Tibial nerve (tissue), 4 donors: ENCODE results near the gene OGDHL. TPM values are rescaled to one million over a fixed set of nuclear protein-coding genes. Genes with fewer than 3 reads are reported as not detected.

ENCODE experiments used
- DNase-seq, 2 donors: peaks; one replicate each; pipeline ENCODE4 v3.0.0-alpha.2; 2019; ENCODE audit warnings: low spot score in 2 of 2
- H3K27ac ChIP-seq, 4 donors: fragments of 200-600 bp; sonication (generic) in 3 of 4; one replicate each; pipeline ENCODE4 v1.5.1; 2017 to 2019; ENCODE audit warnings: mild to moderate bottlenecking in 1 of 4
- H3K27me3 ChIP-seq, 2 donors: fragments of 200-600 bp; sonication (generic) in 1 of 2; one replicate each; pipeline versions ENCODE4 v1.5.1 to v1.6.0; 2017 to 2019
- H3K36me3 ChIP-seq, 3 donors: fragments of 200-600 bp; sonication (generic); one replicate each; pipeline ENCODE4 v1.5.1; 2018 to 2019
- H3K4me1 ChIP-seq, 4 donors: fragments of 200-600 bp; sonication (generic) in 3 of 4; one replicate each; pipeline ENCODE4 v1.5.1; 2017 to 2019
- H3K4me3 ChIP-seq, 4 donors: fragments of 200-600 bp; sonication (generic) in 3 of 4; one replicate each; pipeline ENCODE4 v1.5.1; 2017 to 2019; ENCODE audit warnings: mild to moderate bottlenecking in 1 of 4, moderate library complexity in 1 of 4
- H3K9me3 ChIP-seq, 4 donors: fragments of 200-600 bp; sonication (generic) in 3 of 4; one replicate each; pipeline ENCODE4 v1.5.1; 2017 to 2019
- EP300 ChIP-seq, 2 donors: sonication (generic); formaldehyde crosslinking; IDR thresholded peaks; one replicate each; pipeline ENCODE4 v1.6.1; 2017; ENCODE audit warnings: antibody characterized with exemption in 2 of 2, mild to moderate bottlenecking in 1 of 2
- POLR2A ChIP-seq, 2 donors: fragments of 450-650 bp; IDR thresholded peaks; one replicate each; pipeline ENCODE4 v1.6.1; 2017; ENCODE audit warnings: antibody characterized with exemption in 2 of 2, mild to moderate bottlenecking in 2 of 2, moderate library complexity in 2 of 2
- WGBS, 2 donors: methylation state at CpG; one replicate each; pipeline ENCODE4 v1.1.5; 2018; 5-methylcytosine and 5-hydroxymethylcytosine counted together
- total RNA-seq, 4 donors: library from RNA; depleted of rRNA; stranded (reverse); fragments of >200 nt; gene quantifications; one replicate each; pipeline ENCODE4 v1.1.0, GENCODE V29; 2016
- TF ChIP-seq, protein P1 (sequence below), 5 experiments: fragments of 200-600 bp in 3 of 5; fragments of 450-650 bp in 2 of 5; sonication (generic) in 3 of 5; IDR thresholded peaks; one replicate each; pipeline ENCODE4 v1.5.1; 2016 to 2019; ENCODE audit warnings: antibody characterized with exemption in 5 of 5, mild to moderate bottlenecking in 3 of 5, moderate library complexity in 2 of 5

Gene OGDHL
- total RNA-seq, 4 donors from 2014 or later, result not detected

DNA sequence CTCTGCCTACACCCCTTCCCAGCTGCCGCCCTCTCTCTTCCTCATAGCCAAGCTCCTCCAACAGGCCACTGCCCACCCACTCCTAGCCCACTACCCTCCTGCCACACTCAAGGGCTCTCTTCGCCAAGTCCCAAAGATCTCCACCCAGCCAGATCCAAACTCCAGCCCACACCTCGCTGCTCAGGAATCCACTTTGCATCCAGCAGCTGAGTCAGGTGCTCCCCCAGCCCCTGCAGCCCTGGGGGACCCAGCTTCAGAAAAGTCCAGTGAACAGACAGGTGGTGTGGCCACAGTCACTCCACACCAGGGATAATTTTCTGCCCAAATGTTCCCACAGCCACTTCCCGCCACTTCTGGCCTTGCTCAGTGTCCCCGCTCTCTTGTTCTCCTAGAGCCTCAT, 10.9 kb downstream of the OGDHL start:
- Histone ChIP-seq H3K9me3 (no peaks in the 10 kb centered on the region), H3K4me3 (no peak overlapping the region), H3K36me3 (no peaks in the 10 kb centered on the region), H3K27ac (no peak overlapping the region), H3K4me1 (no peaks in the 10 kb centered on the region), H3K27me3 (no peaks in the 10 kb centered on the region)
- WGBS, 2 donors, result 85 to 89% methylated on average over 5 of the region's 5 CpGs
- no peak for TF ChIP-seq EP300 (IDR thresholded peaks at IDR 0.05)
- no peak for TF ChIP-seq POLR2A (IDR thresholded peaks at IDR 0.05)
- TF ChIP-seq, protein P1, sequence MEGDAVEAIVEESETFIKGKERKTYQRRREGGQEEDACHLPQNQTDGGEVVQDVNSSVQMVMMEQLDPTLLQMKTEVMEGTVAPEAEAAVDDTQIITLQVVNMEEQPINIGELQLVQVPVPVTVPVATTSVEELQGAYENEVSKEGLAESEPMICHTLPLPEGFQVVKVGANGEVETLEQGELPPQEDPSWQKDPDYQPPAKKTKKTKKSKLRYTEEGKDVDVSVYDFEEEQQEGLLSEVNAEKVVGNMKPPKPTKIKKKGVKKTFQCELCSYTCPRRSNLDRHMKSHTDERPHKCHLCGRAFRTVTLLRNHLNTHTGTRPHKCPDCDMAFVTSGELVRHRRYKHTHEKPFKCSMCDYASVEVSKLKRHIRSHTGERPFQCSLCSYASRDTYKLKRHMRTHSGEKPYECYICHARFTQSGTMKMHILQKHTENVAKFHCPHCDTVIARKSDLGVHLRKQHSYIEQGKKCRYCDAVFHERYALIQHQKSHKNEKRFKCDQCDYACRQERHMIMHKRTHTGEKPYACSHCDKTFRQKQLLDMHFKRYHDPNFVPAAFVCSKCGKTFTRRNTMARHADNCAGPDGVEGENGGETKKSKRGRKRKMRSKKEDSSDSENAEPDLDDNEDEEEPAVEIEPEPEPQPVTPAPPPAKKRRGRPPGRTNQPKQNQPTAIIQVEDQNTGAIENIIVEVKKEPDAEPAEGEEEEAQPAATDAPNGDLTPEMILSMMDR (IDR thresholded peaks at IDR 0.05), result no peak
- DNase-seq, result no peak

DNA sequence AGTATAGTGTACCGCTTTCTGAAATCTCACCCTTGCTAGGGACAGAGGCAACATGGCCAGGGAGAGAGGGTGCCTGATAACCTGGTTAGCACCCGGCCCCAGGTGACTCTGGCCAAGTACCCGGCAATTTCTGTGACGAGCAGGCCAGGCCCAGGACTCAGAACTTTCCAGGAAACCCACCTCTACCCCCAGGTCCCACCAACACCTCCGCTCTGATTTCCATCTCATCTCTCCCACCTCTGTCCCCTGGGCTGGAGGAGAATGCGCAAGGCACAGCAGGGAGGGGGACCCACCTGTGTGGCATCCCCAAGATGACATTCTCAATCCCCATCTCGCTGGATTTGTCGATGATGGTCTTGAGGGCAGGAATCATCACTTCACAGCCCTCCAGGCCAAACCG, 11.6 kb downstream of the OGDHL start:
- H3K27ac ChIP-seq, result no peak overlapping the region
- no peaks in the 10 kb centered on the region for H3K36me3 ChIP-seq
- H3K27me3 ChIP-seq, result no peaks in the 10 kb centered on the region
- no peaks in the 10 kb centered on the region for H3K4me1 ChIP-seq
- no peaks in the 10 kb centered on the region for H3K9me3 ChIP-seq
- H3K4me3 ChIP-seq, result no peak overlapping the region
- DNase-seq, result no peak
- WGBS, 2 donors, result 88 to 91% methylated on average over 8 to 9 of the region's 9 CpGs
- TF ChIP-seq, protein P1 (IDR thresholded peaks at IDR 0.05), result no peak
- no peak for TF ChIP-seq POLR2A (IDR thresholded peaks at IDR 0.05)
- no peak for TF ChIP-seq EP300 (IDR thresholded peaks at IDR 0.05)

DNA sequence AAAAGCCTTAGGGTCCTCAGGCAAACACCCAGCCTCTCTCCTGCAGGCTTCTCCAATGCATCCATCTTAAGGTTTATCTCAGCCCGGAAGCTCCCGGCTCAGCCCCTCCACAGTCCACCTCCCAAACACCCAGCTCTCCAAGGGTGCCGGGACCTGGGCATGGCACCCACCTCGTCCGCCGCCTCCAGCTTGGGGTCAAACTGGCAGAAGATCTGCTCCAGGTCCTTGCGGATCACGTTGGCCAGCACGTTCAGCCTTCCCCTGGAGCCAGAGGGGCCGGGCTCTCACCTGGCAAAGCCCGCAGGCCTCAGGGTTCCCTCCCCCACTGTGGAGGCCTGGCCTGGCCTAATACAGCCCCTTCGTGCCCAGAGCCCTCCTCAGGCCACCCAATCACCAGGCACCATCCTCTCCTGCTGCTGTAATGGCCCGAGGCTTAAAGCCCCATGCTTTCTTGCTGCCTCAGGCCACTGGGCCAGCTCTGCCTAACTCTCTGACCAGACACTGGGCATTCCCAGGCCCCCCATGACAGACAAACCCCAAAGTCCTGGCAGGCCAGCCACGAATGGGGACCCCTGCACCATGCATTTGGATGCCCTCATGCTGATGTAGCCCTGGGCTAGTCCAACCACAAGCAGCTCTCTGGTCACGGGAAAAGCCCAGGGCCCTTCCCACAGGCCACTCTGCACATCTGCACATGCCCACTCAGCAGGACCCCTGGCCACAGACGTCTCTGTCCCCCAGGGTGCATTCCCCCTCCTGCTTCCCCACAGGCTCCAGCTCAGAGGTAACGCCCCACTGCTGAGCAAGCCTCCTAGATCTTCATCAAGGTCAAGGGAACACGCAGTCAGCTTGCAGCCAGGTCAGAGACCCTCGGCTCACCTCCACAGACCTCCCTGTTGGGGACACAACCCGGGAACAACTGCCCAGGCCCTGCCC, 12.3 kb downstream of the OGDHL start:
- Histone ChIP-seq H3K36me3 (no peaks in the 10 kb centered on the region), H3K27me3 (no peaks in the 10 kb centered on the region), H3K9me3 (no peaks in the 10 kb centered on the region), H3K4me1 (no peaks in the 10 kb centered on the region), H3K4me3 (no peak overlapping the region), H3K27ac (no peak overlapping the region)
- WGBS, 2 donors, result 72 to 82% methylated on average over 17 to 20 of the region's 20 CpGs
- TF ChIP-seq POLR2A (IDR thresholded peaks at IDR 0.05), result no peak
- TF ChIP-seq, protein P1 (IDR thresholded peaks at IDR 0.05), result no peak
- no peak for TF ChIP-seq EP300 (IDR thresholded peaks at IDR 0.05)
- no peak for DNase-seq

DNA sequence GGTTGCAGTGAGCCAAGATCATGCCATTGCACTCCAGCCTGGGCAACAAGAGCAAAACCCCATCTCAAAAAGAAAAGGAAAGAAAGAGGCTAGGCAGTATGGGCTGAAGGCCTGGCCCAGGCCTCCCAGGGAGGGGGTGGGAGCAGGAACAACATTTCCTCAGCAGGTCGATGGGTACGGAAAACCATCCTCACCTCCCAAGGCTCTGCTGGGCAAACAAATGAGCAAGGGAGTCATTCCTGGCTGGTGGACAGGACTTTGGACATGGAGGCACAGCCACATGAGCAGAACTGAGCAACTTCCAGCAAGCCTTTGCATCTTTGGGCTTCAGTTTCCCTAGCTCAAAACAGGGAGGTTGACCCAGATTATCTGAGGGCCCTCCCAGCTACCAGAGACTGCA, 13.0 kb downstream of the OGDHL start:
- H3K36me3 ChIP-seq, result no peaks in the 10 kb centered on the region
- WGBS, 2 donors, result 91 to 93% methylated on average over 2 of the region's 2 CpGs
- DNase-seq, result no peak
- H3K27me3 ChIP-seq, result no peaks in the 10 kb centered on the region
- no peaks in the 10 kb centered on the region for H3K4me1 ChIP-seq
- H3K9me3 ChIP-seq, result no peaks in the 10 kb centered on the region
- TF ChIP-seq EP300 (IDR thresholded peaks at IDR 0.05), result no peak
- TF ChIP-seq, protein P1 (IDR thresholded peaks at IDR 0.05), result no peak
- no peak for TF ChIP-seq POLR2A (IDR thresholded peaks at IDR 0.05)
- no peak overlapping the region for H3K27ac ChIP-seq
- no peak overlapping the region for H3K4me3 ChIP-seq

DNA sequence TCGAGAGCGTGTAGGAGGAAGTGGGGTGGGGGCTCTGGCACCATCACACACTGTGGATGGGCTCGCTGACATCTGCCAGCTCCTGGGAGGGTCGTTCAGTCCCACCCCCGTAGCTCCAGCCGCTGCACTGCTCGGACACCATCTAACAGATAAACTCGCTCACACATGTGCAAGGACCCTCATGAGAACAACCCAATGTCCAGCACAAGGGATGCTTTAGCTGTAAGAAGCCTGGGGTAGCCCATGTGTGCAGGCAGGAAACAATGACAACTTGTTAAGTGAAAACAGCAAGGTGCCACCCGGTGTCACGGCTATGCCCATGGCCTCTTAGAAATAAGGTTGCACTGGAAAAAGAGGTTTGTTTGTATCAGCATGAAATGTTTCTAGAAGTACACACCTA, 14.1 kb downstream of the OGDHL start:
- H3K4me1 ChIP-seq, result no peaks in the 10 kb centered on the region
- no peaks in the 10 kb centered on the region for H3K9me3 ChIP-seq
- no peaks in the 10 kb centered on the region for H3K36me3 ChIP-seq
- DNase-seq, result no peak
- no peak for TF ChIP-seq EP300 (IDR thresholded peaks at IDR 0.05)
- TF ChIP-seq, protein P1 (IDR thresholded peaks at IDR 0.05), result no peak
- no peak for TF ChIP-seq POLR2A (IDR thresholded peaks at IDR 0.05)
- no peaks in the 10 kb centered on the region for H3K27me3 ChIP-seq
- H3K4me3 ChIP-seq, result no peak overlapping the region
- H3K27ac ChIP-seq, result no peak overlapping the region
- 39 to 56% methylated on average over 10 of the region's 10 CpGs for WGBS, 2 donors
